Neural crest cell (in vitro differentiated cells): ENCODE data around the gene OPN1SW. TPM values are rescaled to one million over a fixed set of nuclear protein-coding genes. Genes with fewer than 3 reads are reported as not detected.

ENCODE experiments used
- DNase-seq: peaks from one replicate; pipeline ENCODE4 v3.0.0; 2021; ENCODE audit warnings: low read depth, mixed read lengths, low spot score
- H3K27ac Mint-ChIP-seq: one replicate; pipeline ENCODE4 v1.8.0; 2021; ENCODE audit warnings: mild to moderate bottlenecking, mixed read lengths; ENCODE audit not compliant: unreplicated experiment
- H3K27me3 Mint-ChIP-seq: 2 replicates; pipeline ENCODE4 v1.8.0; 2021; ENCODE audit warnings: low read depth, mild to moderate bottlenecking, mixed read lengths
- H3K36me3 Mint-ChIP-seq: 2 replicates; pipeline ENCODE4 v1.8.0; 2021; ENCODE audit warnings: low read depth, mild to moderate bottlenecking, mixed read lengths
- H3K4me1 Mint-ChIP-seq: 2 replicates; pipeline ENCODE4 v1.8.0; 2021; ENCODE audit warnings: mixed read lengths
- H3K4me3 Mint-ChIP-seq: one replicate; pipeline ENCODE4 v1.8.0; 2021; ENCODE audit warnings: mild to moderate bottlenecking, mixed read lengths
- H3K9me3 Mint-ChIP-seq: 2 replicates; pipeline ENCODE4 v1.8.0; 2021; ENCODE audit warnings: mixed read lengths
- long read RNA-seq: library from polyadenylated mRNA; unstranded; transcript quantifications from one replicate; pipeline ENCODE4 v2.0.0, GENCODE V29; 2020
- total RNA-seq: library from RNA; stranded (reverse); gene quantifications from 2 replicates; pipeline ENCODE4 v1.2.1, GENCODE V29; 2021
- TF ChIP-seq, protein P1 (sequence below): fragments of 200-600 bp; sonication (generic); conservative IDR thresholded peaks from 2 replicates; pipeline ENCODE4 v1.5.0; 2021; ENCODE audit warnings: antibody characterized with exemption, mild to moderate bottlenecking

The OPN1SW gene, protein sequence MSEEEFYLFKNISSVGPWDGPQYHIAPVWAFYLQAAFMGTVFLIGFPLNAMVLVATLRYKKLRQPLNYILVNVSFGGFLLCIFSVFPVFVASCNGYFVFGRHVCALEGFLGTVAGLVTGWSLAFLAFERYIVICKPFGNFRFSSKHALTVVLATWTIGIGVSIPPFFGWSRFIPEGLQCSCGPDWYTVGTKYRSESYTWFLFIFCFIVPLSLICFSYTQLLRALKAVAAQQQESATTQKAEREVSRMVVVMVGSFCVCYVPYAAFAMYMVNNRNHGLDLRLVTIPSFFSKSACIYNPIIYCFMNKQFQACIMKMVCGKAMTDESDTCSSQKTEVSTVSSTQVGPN
- total RNA-seq: not detected in 2 replicates
- long read RNA-seq, partial matches to known transcripts: 0 of 2 reads
- long read RNA-seq, other reads (novel, unspliced or antisense): 2 of 2 reads

DNA sequence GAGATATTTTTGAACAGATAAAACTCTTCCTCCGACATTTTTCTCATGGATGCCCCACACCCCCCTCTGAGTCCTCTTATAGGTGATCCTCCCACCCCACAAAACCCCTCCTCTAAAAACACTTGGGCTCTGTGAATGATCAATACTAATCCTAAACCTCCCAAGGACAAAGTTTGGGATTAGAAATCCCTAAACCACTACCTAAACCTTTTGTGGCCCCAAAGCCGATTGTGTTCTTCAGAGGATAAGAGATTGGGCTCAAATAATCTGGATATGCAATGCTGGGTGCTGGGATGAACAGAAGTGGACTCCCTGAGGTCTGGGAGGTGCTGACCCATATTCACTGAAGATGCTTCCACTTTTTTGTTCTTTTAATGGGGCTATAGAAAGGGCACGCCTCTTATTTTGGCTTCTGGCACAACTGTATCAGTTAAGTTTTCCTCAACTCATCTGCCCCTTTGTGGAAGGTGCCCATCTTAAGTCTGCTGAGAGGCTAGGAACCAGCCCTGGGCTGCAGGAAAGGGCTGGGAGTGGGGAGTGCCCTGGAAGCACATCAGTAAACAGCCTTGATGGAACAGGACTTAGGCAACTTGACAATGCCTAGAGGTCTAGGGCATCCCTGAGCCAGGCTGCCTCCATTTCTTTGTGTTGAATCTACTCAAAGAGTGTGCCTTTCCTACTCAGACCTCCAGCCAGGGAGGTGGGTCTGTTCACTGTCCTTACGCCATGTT, at the start of gene OPN1SW:
Gene OPN1SW (minus strand): TSS at position 51 of the 731 bp plus-strand sequence. CDS start 13 bp downstream, at position 38.
- no peak within 1 kb of the TSS for H3K4me3 Mint-ChIP-seq
- no peaks in the 10 kb centered on the region for H3K4me1 Mint-ChIP-seq
- no peak within 1 kb of the TSS for H3K27ac Mint-ChIP-seq
- DNase-seq: no peak
- H3K27me3 Mint-ChIP-seq: no peaks in the 10 kb centered on the region
- peaks cover 15% of the 10 kb centered on the region for H3K9me3 Mint-ChIP-seq
- TF ChIP-seq, protein P1, sequence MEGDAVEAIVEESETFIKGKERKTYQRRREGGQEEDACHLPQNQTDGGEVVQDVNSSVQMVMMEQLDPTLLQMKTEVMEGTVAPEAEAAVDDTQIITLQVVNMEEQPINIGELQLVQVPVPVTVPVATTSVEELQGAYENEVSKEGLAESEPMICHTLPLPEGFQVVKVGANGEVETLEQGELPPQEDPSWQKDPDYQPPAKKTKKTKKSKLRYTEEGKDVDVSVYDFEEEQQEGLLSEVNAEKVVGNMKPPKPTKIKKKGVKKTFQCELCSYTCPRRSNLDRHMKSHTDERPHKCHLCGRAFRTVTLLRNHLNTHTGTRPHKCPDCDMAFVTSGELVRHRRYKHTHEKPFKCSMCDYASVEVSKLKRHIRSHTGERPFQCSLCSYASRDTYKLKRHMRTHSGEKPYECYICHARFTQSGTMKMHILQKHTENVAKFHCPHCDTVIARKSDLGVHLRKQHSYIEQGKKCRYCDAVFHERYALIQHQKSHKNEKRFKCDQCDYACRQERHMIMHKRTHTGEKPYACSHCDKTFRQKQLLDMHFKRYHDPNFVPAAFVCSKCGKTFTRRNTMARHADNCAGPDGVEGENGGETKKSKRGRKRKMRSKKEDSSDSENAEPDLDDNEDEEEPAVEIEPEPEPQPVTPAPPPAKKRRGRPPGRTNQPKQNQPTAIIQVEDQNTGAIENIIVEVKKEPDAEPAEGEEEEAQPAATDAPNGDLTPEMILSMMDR: no peak
- peaks cover 46% of the 10 kb centered on the region for H3K36me3 Mint-ChIP-seq

DNA sequence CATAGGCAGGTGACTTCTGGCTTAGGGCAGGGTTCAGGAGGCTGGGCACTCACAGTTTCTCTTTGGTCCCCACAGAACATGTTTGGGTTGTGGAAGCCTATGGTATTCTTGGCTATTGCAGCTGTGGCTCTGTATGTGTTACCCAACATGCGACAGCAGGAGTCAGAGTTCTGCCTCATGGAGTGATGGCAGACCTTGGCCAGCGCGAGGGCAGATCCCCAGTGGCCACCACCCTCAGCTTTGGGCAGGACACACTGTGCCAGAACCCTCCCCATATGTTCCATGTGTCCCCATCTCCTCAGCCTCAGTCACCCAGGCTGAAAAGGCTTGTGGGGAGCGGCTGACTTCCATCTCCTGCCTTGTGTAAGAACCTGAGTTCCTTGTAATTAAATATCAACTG, 46.1 kb upstream of the OPN1SW start:
- H3K4me3 Mint-ChIP-seq: no peak overlapping the region
- no peaks in the 10 kb centered on the region for H3K36me3 Mint-ChIP-seq
- no peaks in the 10 kb centered on the region for H3K27me3 Mint-ChIP-seq
- no peak overlapping the region for H3K27ac Mint-ChIP-seq
- no peak for DNase-seq
- no peaks in the 10 kb centered on the region for H3K9me3 Mint-ChIP-seq
- TF ChIP-seq, protein P1: no peak
- H3K4me1 Mint-ChIP-seq: no peaks in the 10 kb centered on the region

DNA sequence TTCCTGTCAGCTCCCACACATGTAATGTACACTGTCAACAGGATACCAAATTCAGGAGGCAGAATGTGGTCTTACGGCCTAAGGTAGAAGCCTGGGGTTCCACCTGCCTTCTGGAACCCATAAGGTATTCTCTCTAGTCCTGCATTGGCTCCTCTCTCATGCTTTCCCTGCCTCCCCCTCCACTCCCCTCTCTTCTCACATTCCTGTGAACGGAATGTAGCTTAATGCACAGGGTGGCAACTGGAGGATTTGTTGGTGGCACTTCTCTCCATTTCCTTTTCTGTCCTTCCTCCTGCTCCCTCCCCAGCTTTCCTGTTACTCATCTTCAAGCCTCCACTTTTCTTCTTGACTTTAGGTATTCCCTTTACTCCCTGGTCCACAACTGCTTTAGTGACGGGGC, 43.1 kb upstream of the OPN1SW start:
- TF ChIP-seq, protein P1: no peak
- Mint-ChIP-seq H3K4me1 (no peaks in the 10 kb centered on the region), H3K27ac (no peak overlapping the region), H3K9me3 (no peaks in the 10 kb centered on the region), H3K4me3 (no peak overlapping the region), H3K36me3 (peaks cover 8% of the 10 kb centered on the region), H3K27me3 (no peaks in the 10 kb centered on the region)
- DNase-seq: no peak

DNA sequence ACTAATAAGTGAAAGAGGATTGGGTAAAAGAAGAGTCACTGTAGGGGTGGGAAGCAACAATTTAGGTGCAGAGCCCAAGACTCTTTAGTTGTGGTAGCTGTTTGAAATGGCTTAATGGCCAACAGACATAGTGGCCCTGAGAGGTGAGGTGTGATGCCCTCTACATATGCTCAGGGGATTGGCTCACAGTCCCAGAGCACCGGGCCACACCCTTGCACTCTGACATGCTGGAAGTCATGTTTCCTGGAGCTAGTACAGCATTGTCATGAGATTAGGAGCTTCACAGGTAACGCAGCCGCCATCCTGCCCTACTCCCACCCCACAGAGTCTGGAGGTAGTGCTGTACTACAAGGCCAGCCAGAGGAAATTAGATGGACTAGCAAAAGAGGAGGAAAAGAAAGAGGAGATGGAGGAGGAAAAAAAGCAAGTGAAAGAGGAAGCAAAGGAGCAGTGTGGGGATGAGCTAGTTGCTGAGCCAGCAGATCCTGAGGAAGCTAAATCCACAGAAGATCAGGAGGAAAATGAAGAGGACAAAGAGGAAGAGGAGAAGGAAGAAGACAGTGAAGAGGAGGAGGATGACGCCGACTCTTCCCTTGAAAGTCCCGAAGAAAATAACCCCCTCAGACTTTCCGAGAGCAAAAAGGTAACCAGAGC, 39.8 kb upstream of the OPN1SW start:
- Mint-ChIP-seq H3K27ac (peak overlapping the region; percentile 90), H3K36me3 (peaks cover 8% of the 10 kb centered on the region), H3K27me3 (no peaks in the 10 kb centered on the region), H3K9me3 (no peaks in the 10 kb centered on the region), H3K4me1 (no peaks in the 10 kb centered on the region), H3K4me3 (no peak overlapping the region)
- DNase-seq: no peak
- TF ChIP-seq, protein P1: no peak

DNA sequence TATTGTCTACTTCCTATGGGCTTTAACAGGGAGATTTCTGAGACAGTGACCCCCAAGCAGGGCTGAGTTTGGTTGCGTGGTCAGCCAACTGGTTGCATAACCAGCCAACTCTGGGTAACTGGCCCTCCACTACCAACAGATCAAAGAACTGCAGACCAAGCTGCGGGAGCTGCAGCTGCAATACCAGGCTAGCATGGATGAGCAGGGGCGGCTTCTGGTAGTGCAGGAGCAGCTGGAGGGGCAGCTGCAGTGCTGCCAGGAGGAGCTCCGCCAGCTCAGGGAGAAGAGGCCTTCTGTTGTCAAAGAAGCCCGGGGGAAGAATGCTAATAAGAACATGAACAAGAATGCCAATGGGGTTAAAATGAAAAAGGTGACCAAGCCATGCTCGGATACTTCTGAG, 38.9 kb upstream of the OPN1SW start:
- Mint-ChIP-seq H3K27ac (no peak overlapping the region), H3K4me3 (no peak overlapping the region), H3K9me3 (no peaks in the 10 kb centered on the region), H3K27me3 (no peaks in the 10 kb centered on the region), H3K36me3 (peaks cover 11% of the 10 kb centered on the region), H3K4me1 (no peaks in the 10 kb centered on the region)
- no peak for DNase-seq
- TF ChIP-seq, protein P1: no peak
